Activated T-cell treated with anti-CD3 and anti-CD28 coated beads, Interleukin-2, amount 50 U/mL, for 4 hours (primary cell): ENCODE data around the gene TECTA. TPM values are rescaled to one million over a fixed set of nuclear protein-coding genes. Genes with fewer than 3 reads are reported as not detected.

ENCODE experiments used
- ATAC-seq, 2 donors: fragments of 200-7000 bp; cut with Tn5 transposase; one replicate each; pipeline ENCODE4 v1.10.0; 2021
- DNase-seq: peaks from one replicate; pipeline ENCODE4 v3.0.0-alpha.2; 2020
- H3K27me3 Mint-ChIP-seq: one replicate; pipeline ENCODE4 v1.8.0; 2021; ENCODE audit warnings: low read depth, mixed read lengths
- H3K36me3 Mint-ChIP-seq: one replicate; pipeline ENCODE4 v1.8.0; 2022; ENCODE audit warnings: mixed read lengths; ENCODE audit not compliant: insufficient read depth
- H3K4me1 Mint-ChIP-seq: one replicate; pipeline ENCODE4 v1.8.0; 2021; ENCODE audit warnings: low read depth, mixed read lengths
- H3K4me3 Mint-ChIP-seq: one replicate; pipeline ENCODE4 v1.8.0; 2021; ENCODE audit warnings: mild to moderate bottlenecking, moderate library complexity, mixed read lengths
- H3K9me3 Mint-ChIP-seq: one replicate; pipeline ENCODE4 v1.8.0; 2021; ENCODE audit warnings: mixed read lengths
- total RNA-seq, 3 donors: library from RNA; stranded (reverse); gene quantifications; one replicate each; pipeline ENCODE4 v1.2.1, GENCODE V29; 2021

The TECTA gene
- total RNA-seq, 3 donors from 2014 or later, result 0.11 to 0.20 (median 0.11) TPM

GRCh38 chr11:121071846-121072450 is 29.1 kb upstream of the TECTA start:
- Mint-ChIP-seq H3K36me3 (peaks cover 41% of the 10 kb centered on the region), H3K27me3 (no peaks in the 10 kb centered on the region), H3K4me3 (no peak overlapping the region), H3K4me1 (no peaks in the 10 kb centered on the region), H3K9me3 (peaks cover 4% of the 10 kb centered on the region)
- ATAC-seq (no peak), DNase-seq (no peak)

GRCh38 chr11:121081321-121081720 is 19.7 kb upstream of the TECTA start:
- no peaks in the 10 kb centered on the region for H3K9me3 Mint-ChIP-seq
- peaks cover 18% of the 10 kb centered on the region for H3K36me3 Mint-ChIP-seq
- H3K4me3 Mint-ChIP-seq, result no peak overlapping the region

GRCh38 chr11:121082219-121082618 is 18.8 kb upstream of the TECTA start:
- H3K4me1 Mint-ChIP-seq, result peaks cover 14% of the 10 kb centered on the region
- H3K36me3 Mint-ChIP-seq, result peaks cover 25% of the 10 kb centered on the region
- DNase-seq, result no peak
- no peak overlapping the region for H3K4me3 Mint-ChIP-seq
- no peaks in the 10 kb centered on the region for H3K27me3 Mint-ChIP-seq
- H3K9me3 Mint-ChIP-seq, result no peaks in the 10 kb centered on the region
- no peak for ATAC-seq

More at GRCh38 chr11:121081321-121081720, 19.7 kb upstream of the TECTA start:
- DNase-seq, result no peak
- ATAC-seq, result no peak
- Mint-ChIP-seq H3K4me1 (peaks cover 14% of the 10 kb centered on the region), H3K27me3 (no peaks in the 10 kb centered on the region)

GRCh38 chr11:121082670-121083069 is 18.4 kb upstream of the TECTA start:
- DNase-seq, result no peak

GRCh38 chr11:121086866-121087265 is 14.2 kb upstream of the TECTA start:
- H3K4me3 Mint-ChIP-seq, result no peak overlapping the region
- ATAC-seq (no peak), DNase-seq (no peak)
- no peaks in the 10 kb centered on the region for H3K27me3 Mint-ChIP-seq
- H3K9me3 Mint-ChIP-seq, result no peaks in the 10 kb centered on the region
- H3K4me1 Mint-ChIP-seq, result no peaks in the 10 kb centered on the region
- H3K36me3 Mint-ChIP-seq, result peaks cover 32% of the 10 kb centered on the region

More at GRCh38 chr11:121082670-121083069, 18.4 kb upstream of the TECTA start:
- H3K9me3 Mint-ChIP-seq, result no peaks in the 10 kb centered on the region
- H3K4me1 Mint-ChIP-seq, result peaks cover 14% of the 10 kb centered on the region
- H3K27me3 Mint-ChIP-seq, result no peaks in the 10 kb centered on the region
- H3K36me3 Mint-ChIP-seq, result peaks cover 29% of the 10 kb centered on the region
- H3K4me3 Mint-ChIP-seq, result no peak overlapping the region
- ATAC-seq, result no peak

- ATAC-seq (no peak), DNase-seq (no peak)
- H3K4me1 Mint-ChIP-seq, result no peaks in the 10 kb centered on the region
- no peaks in the 10 kb centered on the region for H3K27me3 Mint-ChIP-seq
- H3K9me3 Mint-ChIP-seq, result no peaks in the 10 kb centered on the region
- peaks cover 23% of the 10 kb centered on the region for H3K36me3 Mint-ChIP-seq
- H3K4me3 Mint-ChIP-seq, result no peak overlapping the region
Measured at GRCh38 chr11:121089566-121089965, 11.5 kb upstream of the TECTA start.

GRCh38 chr11:121090145-121090721 is 10.8 kb upstream of the TECTA start:
- Mint-ChIP-seq H3K4me1 (no peaks in the 10 kb centered on the region), H3K36me3 (peaks cover 21% of the 10 kb centered on the region), H3K4me3 (no peak overlapping the region), H3K27me3 (no peaks in the 10 kb centered on the region), H3K9me3 (no peaks in the 10 kb centered on the region)
- ATAC-seq, result no peak
- no peak for DNase-seq

- Mint-ChIP-seq H3K36me3 (peaks cover 17% of the 10 kb centered on the region), H3K4me1 (no peaks in the 10 kb centered on the region), H3K27me3 (no peaks in the 10 kb centered on the region), H3K4me3 (no peak overlapping the region), H3K9me3 (no peaks in the 10 kb centered on the region)
- no peak for ATAC-seq
- DNase-seq, result no peak
Measured at GRCh38 chr11:121091492-121092152, 9.4 kb upstream of the TECTA start.

- H3K4me1 Mint-ChIP-seq, result no peaks in the 10 kb centered on the region
- H3K4me3 Mint-ChIP-seq, result no peak overlapping the region
- DNase-seq (no peak), ATAC-seq (no peak)
- no peaks in the 10 kb centered on the region for H3K27me3 Mint-ChIP-seq
- no peaks in the 10 kb centered on the region for H3K36me3 Mint-ChIP-seq
- no peaks in the 10 kb centered on the region for H3K9me3 Mint-ChIP-seq
Measured at GRCh38 chr11:121095561-121095960, 5.5 kb upstream of the TECTA start.

GRCh38 chr11:121099364-121099763 is 1.7 kb upstream of the TECTA start:
- Mint-ChIP-seq H3K4me3 (no peak overlapping the region), H3K4me1 (no peaks in the 10 kb centered on the region), H3K27me3 (no peaks in the 10 kb centered on the region), H3K9me3 (no peaks in the 10 kb centered on the region), H3K36me3 (no peaks in the 10 kb centered on the region)
- ATAC-seq (no peak), DNase-seq (no peak)

- Mint-ChIP-seq H3K4me1 (no peaks in the 10 kb centered on the region), H3K4me3 (no peak overlapping the region), H3K27me3 (no peaks in the 10 kb centered on the region), H3K36me3 (no peaks in the 10 kb centered on the region), H3K9me3 (no peaks in the 10 kb centered on the region)
- ATAC-seq (no peak), DNase-seq (no peak)
Measured at GRCh38 chr11:121099885-121100284, 1.2 kb upstream of the TECTA start.

GRCh38 chr11:121104312-121104762 is 3.3 kb downstream of the TECTA start:
- H3K9me3 Mint-ChIP-seq, result no peaks in the 10 kb centered on the region

GRCh38 chr11:121105063-121105480 is 4.0 kb downstream of the TECTA start:
- no peaks in the 10 kb centered on the region for H3K9me3 Mint-ChIP-seq
- ATAC-seq, result no peak
- H3K36me3 Mint-ChIP-seq, result no peaks in the 10 kb centered on the region
- no peaks in the 10 kb centered on the region for H3K4me1 Mint-ChIP-seq
- no peak overlapping the region for H3K4me3 Mint-ChIP-seq
- no peak for DNase-seq
- no peaks in the 10 kb centered on the region for H3K27me3 Mint-ChIP-seq

More at GRCh38 chr11:121104312-121104762, 3.3 kb downstream of the TECTA start:
- Mint-ChIP-seq H3K36me3 (no peaks in the 10 kb centered on the region), H3K4me1 (no peaks in the 10 kb centered on the region), H3K4me3 (no peak overlapping the region), H3K27me3 (no peaks in the 10 kb centered on the region)
- no peak for ATAC-seq
- no peak for DNase-seq

GRCh38 chr11:121105481-121106195 is 4.6 kb downstream of the TECTA start:
- H3K36me3 Mint-ChIP-seq, result no peaks in the 10 kb centered on the region
- no peak overlapping the region for H3K4me3 Mint-ChIP-seq
- peaks cover 2% of the 10 kb centered on the region for H3K27me3 Mint-ChIP-seq

More at GRCh38 chr11:121105481-121106195, 4.6 kb downstream of the TECTA start:
- H3K4me1 Mint-ChIP-seq, result no peaks in the 10 kb centered on the region
- ATAC-seq, result no peak
- no peaks in the 10 kb centered on the region for H3K9me3 Mint-ChIP-seq
- DNase-seq, result no peak
